ENCODE measurements around the gene KBTBD12. TPM values are rescaled to one million over a fixed set of nuclear protein-coding genes. Genes with fewer than 3 reads are reported as not detected.

Gene KBTBD12
- total and polyA plus RNA-seq, 8 donors: 0.60 to 2.5 (median 1.3) TPM

DNA sequence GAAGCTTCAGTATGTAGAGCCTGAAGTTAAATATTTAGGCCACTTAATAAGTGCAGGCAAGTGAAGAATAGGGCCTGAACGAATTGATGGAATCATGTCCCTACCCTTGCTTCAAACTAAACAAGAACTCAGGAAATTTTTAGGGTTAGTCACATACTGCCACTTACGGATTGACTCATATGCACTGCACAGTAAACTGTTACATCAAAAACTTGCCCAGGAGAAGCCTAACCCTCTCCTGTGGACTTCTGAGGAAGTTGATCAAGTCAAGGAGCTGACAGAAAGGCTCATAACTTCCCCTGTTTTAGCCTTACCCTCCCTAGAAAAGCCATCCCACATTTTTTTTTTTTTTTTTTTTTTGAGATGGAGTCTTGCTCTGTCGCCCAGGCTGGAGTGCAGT lies 20.6 kb upstream of the KBTBD12 start:
- Histone ChIP-seq H3K9me3 (peaks cover 0 to 16% of the 10 kb centered on the region in 2 donors), H3K4me3 (no peak overlapping the region), H3K36me3 (no peaks in the 10 kb centered on the region), H3K27me3 (no peaks in the 10 kb centered on the region), H3K4me1 (no peaks in the 10 kb centered on the region), H3K27ac (no peak overlapping the region)
- ATAC-seq (no peak), DNase-seq (no peak)
- intact Hi-C loops (cut with DNase I): no loop called here
- TF ChIP-seq, protein P1, sequence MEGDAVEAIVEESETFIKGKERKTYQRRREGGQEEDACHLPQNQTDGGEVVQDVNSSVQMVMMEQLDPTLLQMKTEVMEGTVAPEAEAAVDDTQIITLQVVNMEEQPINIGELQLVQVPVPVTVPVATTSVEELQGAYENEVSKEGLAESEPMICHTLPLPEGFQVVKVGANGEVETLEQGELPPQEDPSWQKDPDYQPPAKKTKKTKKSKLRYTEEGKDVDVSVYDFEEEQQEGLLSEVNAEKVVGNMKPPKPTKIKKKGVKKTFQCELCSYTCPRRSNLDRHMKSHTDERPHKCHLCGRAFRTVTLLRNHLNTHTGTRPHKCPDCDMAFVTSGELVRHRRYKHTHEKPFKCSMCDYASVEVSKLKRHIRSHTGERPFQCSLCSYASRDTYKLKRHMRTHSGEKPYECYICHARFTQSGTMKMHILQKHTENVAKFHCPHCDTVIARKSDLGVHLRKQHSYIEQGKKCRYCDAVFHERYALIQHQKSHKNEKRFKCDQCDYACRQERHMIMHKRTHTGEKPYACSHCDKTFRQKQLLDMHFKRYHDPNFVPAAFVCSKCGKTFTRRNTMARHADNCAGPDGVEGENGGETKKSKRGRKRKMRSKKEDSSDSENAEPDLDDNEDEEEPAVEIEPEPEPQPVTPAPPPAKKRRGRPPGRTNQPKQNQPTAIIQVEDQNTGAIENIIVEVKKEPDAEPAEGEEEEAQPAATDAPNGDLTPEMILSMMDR (IDR thresholded peaks at IDR 0.05): no peak

DNA sequence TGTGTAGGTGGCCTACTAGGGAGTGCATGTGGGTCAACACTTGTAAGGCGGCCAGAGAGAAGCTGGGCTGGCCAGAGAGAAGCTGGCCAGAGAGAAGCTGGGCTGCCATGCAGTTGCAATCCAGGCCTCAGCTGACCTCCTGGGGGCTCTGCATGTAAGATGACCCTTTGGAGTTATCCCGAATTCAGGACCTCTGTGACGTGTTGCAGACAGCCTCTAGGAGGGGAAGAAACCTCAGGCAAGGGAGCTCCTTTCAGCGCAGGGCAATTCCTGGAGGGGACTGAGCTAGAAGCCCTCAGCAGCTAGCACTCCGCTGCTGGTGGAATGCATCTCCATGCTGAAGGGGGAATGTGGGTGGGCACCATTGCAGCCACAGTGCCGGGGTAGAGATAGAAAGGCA lies 15.8 kb upstream of the KBTBD12 start:
- no peak overlapping the region for H3K4me3 ChIP-seq
- no peak overlapping the region for H3K27ac ChIP-seq
- ATAC-seq: no peak
- no peaks in the 10 kb centered on the region for H3K9me3 ChIP-seq
- no peaks in the 10 kb centered on the region for H3K4me1 ChIP-seq
- TF ChIP-seq, protein P1 (IDR thresholded peaks at IDR 0.05): no peak
- H3K36me3 ChIP-seq: no peaks in the 10 kb centered on the region
- intact Hi-C loops (cut with DNase I): no loop called here
- H3K27me3 ChIP-seq: no peaks in the 10 kb centered on the region
- DNase-seq: no peak

DNA sequence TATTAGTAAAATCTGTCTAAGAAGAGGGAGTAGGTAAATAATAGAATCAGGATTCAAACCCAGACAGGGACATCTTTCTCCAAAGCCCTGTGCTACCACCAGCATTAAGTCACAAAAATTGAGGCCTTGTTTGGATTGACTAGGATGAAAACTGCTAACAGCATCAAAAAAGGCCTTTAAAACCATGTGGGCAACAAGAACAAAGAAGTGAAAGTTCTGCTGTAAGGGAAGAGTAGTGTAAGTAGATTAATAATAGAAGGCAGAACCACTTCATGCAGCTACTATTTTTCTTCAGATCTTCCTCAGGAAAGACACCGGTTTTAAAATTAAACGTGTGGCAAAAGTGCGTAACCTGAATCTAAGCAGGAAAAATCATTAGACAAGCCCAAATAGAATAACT lies 15.3 kb upstream of the KBTBD12 start:
- no peak overlapping the region for H3K27ac ChIP-seq
- TF ChIP-seq, protein P1 (IDR thresholded peaks at IDR 0.05): no peak
- DNase-seq (no peak), ATAC-seq (no peak)
- intact Hi-C loops (cut with DNase I): no loop called here
- no peak overlapping the region for H3K4me3 ChIP-seq
- H3K4me1 ChIP-seq: no peaks in the 10 kb centered on the region
- no peaks in the 10 kb centered on the region for H3K27me3 ChIP-seq
- H3K36me3 ChIP-seq: no peaks in the 10 kb centered on the region
- H3K9me3 ChIP-seq: no peaks in the 10 kb centered on the region

- ATAC-seq (no peak), DNase-seq (no peak)
- Histone ChIP-seq H3K9me3 (no peaks in the 10 kb centered on the region), H3K4me1 (no peaks in the 10 kb centered on the region), H3K4me3 (no peak overlapping the region), H3K27ac (no peak overlapping the region), H3K36me3 (no peaks in the 10 kb centered on the region), H3K27me3 (no peaks in the 10 kb centered on the region)
- TF ChIP-seq, protein P1 (IDR thresholded peaks at IDR 0.05): no peak
- intact Hi-C loops (cut with DNase I): no loop called here
Observed at GRCh38 chr3:127900536-127900935, 14.5 kb upstream of the KBTBD12 start.

DNA sequence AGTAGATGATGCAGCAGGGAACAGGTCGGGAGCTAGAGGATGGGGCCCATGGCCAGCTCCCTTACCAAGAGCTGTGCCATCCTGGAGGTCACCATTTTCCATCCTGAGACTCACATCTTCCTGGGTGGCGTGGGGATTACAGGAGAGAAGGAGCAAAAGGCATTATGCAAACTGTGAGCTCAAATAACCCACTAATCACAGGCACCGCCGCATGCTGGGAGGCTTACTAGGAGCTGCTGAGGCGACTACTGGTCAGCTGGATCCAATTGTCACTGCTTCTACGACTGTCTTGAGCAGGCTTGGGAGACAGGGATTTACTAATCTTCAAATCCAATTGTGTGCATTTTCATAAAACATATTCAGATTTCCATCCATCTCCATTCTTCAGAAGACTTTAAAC lies 12.5 kb upstream of the KBTBD12 start:
- intact Hi-C loops (cut with DNase I): no loop called here
- TF ChIP-seq, protein P1 (IDR thresholded peaks at IDR 0.05): no peak
- H3K27me3 ChIP-seq: no peaks in the 10 kb centered on the region
- DNase-seq: no peak
- H3K27ac ChIP-seq: no peak overlapping the region
- ATAC-seq: no peak
- H3K4me3 ChIP-seq: no peak overlapping the region
- no peaks in the 10 kb centered on the region for H3K9me3 ChIP-seq
- no peaks in the 10 kb centered on the region for H3K36me3 ChIP-seq
- no peaks in the 10 kb centered on the region for H3K4me1 ChIP-seq
